GM18951 (cell line): ENCODE measurements around the gene MYH6.
"Not testable (repeated sequence)": the region's sequence is repeated elsewhere in the genome, so short reads cannot be mapped to it uniquely, and the experiment has no call there.

Experiments used
- POLR2A ChIP-seq: IDR thresholded peaks from 4 replicates; pipeline ENCODE4 v1.6.1; 2011; ENCODE audit warnings: mild to moderate bottlenecking; ENCODE audit not compliant: insufficient read length, insufficient read depth; ENCODE audit errors: extremely low read depth
- in situ Hi-C: fragments of 300-500 bp; cut with MboI; formaldehyde crosslinking; loops from one replicate; pipeline ENCODE4 v1.12.0; 2022; ENCODE audit warnings: low sequenced_read_pairs, mixed read lengths, inconsistent platforms; ENCODE audit not compliant: unreplicated experiment

The MYH6 gene

GRCh38 chr14:23430723-23431085, 22.6 kb upstream of the MYH6 start:
- in situ Hi-C loops, result no loop called here
- no peak for TF ChIP-seq POLR2A

- in situ Hi-C loops, result no loop called here
- no peak for TF ChIP-seq POLR2A
Observed at GRCh38 chr14:23430016-23430722, 22.1 kb upstream of the MYH6 start.

GRCh38 chr14:23428686-23429495, 20.8 kb upstream of the MYH6 start:
- in situ Hi-C loops, result no loop called here
- TF ChIP-seq POLR2A, result no peak

GRCh38 chr14:23425798-23426197, 17.7 kb upstream of the MYH6 start:
- in situ Hi-C loops, result not testable (repeated sequence)

DNA sequence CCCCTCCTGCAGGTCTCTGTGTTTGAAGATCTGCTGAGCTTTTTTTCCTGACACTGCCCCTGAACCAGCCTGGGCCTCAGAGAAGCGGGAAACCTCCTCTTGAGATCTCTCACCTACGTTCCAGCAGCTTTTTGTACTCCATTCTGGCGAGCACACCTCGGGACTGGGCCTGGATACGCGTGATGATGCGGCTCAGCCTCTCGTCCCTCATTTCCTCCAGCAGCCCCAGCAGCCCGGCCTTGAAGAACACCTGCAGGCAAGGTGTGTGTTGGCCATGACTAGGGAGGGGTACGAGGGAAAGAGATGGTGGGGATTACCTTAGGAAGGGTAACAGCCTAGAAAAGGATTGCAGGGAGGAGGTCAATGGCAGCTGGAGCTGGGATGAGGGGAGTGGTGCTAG, 17.1 kb upstream of the MYH6 start:
- in situ Hi-C loops, result no loop called here
- TF ChIP-seq POLR2A, result no peak

GRCh38 chr14:23423657-23424056, 15.6 kb upstream of the MYH6 start:
- no peak for TF ChIP-seq POLR2A
- in situ Hi-C loops, result no loop called here

GRCh38 chr14:23421594-23421993, 13.5 kb upstream of the MYH6 start:
- TF ChIP-seq POLR2A, result no peak
- in situ Hi-C loops, result no loop called here

- in situ Hi-C loops, result not testable (repeated sequence)
Observed at GRCh38 chr14:23419646-23420045, 11.6 kb upstream of the MYH6 start.

GRCh38 chr14:23418021-23418420, 9.9 kb upstream of the MYH6 start:
- in situ Hi-C loops, result no loop called here
- TF ChIP-seq POLR2A, result no peak

DNA sequence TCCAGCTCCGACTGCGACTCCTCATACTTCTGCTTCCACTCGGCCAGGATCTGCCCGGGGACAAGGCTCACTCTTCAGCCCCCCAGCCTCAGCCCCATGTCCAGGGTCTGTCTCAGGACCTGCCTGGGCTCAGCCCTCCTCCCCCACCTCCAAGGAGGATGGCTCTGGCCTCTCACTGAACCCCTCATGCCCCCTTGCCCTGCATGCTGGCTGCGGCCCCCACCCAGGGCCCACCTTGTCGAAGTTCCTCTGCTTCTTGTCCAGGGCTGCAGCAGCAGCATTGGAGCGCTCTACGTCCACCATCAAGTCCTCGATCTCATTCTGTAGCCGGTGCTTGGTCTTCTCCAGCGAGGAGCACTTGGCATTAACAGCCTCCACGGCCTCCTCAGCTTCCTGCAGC, 9.2 kb upstream of the MYH6 start:
- in situ Hi-C loops, result not testable (repeated sequence)

DNA sequence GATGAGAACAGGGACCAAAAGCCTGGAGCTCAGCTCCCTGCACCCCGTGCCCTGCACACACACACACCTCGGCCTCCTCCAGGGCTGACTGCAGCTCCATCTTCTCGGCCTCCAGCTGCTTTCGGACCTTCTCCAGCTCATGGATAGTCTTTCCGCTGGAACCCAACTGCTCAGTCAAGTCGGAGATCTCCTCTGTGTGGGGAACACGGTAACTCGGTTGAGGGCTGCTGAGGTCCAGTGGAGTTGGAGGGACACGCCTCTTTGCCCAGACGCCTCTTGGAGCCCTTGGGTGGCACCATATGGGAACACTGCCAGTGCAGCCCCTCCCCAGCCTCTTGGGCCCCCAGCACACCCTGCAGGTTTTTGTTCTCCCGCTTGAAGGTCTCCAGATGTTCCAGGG, 8.7 kb upstream of the MYH6 start:
- TF ChIP-seq POLR2A, result no peak
- in situ Hi-C loops, result no loop called here

DNA sequence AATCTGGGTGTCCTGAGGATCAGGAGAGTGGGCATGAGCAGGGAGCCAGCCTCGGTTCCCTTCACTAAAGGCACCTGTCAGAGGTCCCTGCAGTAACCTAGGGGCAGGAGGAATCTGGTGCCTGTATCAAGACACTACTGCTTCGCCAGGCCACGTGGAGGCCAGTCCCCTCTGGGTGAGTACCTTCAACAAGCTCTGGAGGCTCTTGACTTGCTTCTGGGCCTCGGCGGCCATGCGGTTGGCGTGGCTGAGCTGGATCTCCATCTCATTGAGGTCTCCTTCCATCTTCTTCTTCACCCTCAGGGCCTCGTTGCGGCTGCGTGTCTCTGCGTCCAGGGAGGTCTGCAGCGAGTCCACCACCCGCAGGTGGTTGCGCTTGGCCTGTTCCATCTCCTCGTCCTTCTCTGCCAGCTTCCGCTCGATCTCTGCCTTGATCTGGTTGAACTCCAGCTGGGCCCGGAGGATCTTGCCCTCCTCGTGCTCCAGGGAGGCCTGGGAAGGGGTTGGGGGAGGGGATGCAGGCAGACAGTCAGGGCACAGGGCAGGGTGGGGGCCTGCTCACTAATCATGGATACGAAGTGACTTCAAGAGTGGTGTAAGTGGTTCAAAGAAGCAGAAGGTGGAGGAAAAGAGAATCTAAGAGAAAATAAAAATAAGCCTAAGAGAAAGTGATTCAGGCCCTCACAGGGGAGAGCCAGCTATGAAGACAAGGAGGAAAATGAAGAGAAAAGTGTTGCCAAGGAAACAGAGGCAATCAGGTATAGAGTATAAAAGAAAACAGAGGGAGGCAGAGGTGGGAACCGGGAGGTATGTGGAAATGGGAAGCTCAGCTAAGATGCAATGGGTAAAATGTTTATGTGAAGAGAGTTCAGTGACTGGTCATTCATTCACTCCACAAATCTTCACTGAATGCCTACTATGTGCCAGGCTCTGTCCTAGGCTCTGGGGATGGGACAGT, 8.0 kb upstream of the MYH6 start:
- in situ Hi-C loops, result no loop called here
- TF ChIP-seq POLR2A, result no peak

DNA sequence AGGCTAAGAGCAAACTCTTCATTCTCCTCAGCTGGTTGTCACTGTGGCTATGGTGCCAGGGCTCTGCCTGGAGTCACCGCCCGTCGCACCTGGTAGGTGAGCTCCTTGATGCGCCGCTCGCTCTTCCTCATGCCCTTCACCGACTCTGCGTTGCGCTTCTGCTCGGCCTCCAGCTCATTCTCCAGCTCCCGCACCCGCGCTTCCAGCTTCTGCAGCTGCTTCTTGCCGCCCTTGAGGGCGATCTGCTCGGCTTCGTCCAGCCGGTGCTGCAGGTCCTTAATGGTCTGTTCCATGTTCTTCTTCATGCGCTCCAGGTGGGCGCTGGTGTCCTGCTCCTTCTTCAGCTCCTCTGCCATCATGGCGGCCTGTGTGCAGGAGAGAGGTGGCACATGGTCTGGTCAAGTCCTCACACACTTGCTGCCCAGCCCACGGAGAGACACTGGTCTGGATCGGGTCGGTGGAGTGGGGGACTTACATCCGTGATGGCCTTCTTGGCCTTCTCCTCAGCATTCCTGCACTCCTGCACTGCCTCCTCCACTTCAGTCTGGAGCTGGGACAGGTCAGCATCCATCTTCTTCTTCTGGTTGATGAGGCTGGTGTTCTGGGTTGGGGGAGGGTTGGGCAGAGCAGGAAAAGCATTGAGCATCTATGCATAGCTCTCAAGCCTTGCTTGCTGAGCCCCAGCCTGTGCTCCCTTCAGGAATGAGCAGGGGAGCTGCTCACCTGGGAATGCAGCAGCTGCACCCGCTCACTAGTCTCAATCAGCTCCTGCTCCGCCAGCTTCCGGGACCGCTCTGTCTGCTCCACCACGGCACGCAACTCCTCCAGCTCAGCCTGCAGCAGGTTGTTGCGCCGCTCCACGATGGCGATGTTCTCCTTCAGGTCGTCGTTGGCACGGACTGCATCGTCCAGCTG, 7.1 kb upstream of the MYH6 start:
- no peak for TF ChIP-seq POLR2A
- in situ Hi-C loops, result no loop called here
